Activated T-cell treated with anti-CD3 and anti-CD28 coated beads, Interleukin-2, amount 50 U/mL, for 72 hours (primary cell): ENCODE results near the gene IHH. TPM values are rescaled to one million over a fixed set of nuclear protein-coding genes. Genes with fewer than 3 reads are reported as not detected.

Experiments used
- ATAC-seq, 2 donors: fragments of 150-1000 bp; cut with Tn5 transposase; replicated peaks in 1 of 2; 2 replicates each; pipeline ENCODE4 v1.10.0; 2021; ENCODE audit warnings: moderate library complexity in 2 of 2, mild to moderate bottlenecking in 1 of 2
- DNase-seq, 2 donors: peaks; one replicate each; pipeline ENCODE4 v3.0.0; 2021 to 2022; ENCODE audit warnings: mixed read lengths in 1 of 2
- H3K27ac Mint-ChIP-seq: one replicate; pipeline ENCODE4 v1.8.0; 2022; ENCODE audit warnings: mild to moderate bottlenecking, moderate library complexity, mixed read lengths
- H3K27me3 Mint-ChIP-seq: one replicate; pipeline ENCODE4 v1.8.0; 2022; ENCODE audit warnings: low read depth, mixed read lengths
- H3K36me3 Mint-ChIP-seq, 2 donors: one replicate each; pipeline ENCODE4 v1.8.0; 2022; ENCODE audit warnings: mixed read lengths in 2 of 2, mild to moderate bottlenecking in 1 of 2; ENCODE audit not compliant: insufficient read depth in 2 of 2
- H3K4me1 Mint-ChIP-seq: one replicate; pipeline ENCODE4 v1.8.0; 2022; ENCODE audit warnings: low read depth, mixed read lengths
- H3K4me3 Mint-ChIP-seq, 2 donors: one replicate each; pipeline ENCODE4 v1.8.0; 2022; ENCODE audit warnings: mild to moderate bottlenecking in 2 of 2, mixed read lengths in 2 of 2, moderate library complexity in 2 of 2
- H3K9me3 Mint-ChIP-seq, 2 donors: one replicate each; pipeline ENCODE4 v1.8.0; 2022; ENCODE audit warnings: mixed read lengths in 2 of 2
- total RNA-seq, 2 donors: library from RNA; stranded (reverse); gene quantifications; one replicate each; pipeline ENCODE4 v1.2.3, GENCODE V29; 2022

IHH gene
- total RNA-seq, 2 donors from 2014 or later: 0.12 to 0.14 TPM

GRCh38 chr2:219062081-219062480, 1.4 kb upstream of the IHH start:
- Mint-ChIP-seq H3K27ac (peak overlapping the region; percentile 12), H3K9me3 (no peaks in the 10 kb centered on the region), H3K27me3 (peaks cover 66% of the 10 kb centered on the region), H3K36me3 (no peaks in the 10 kb centered on the region), H3K4me1 (peaks cover 18% of the 10 kb centered on the region), H3K4me3 (no peak overlapping the region)
- no peak for DNase-seq
- no peak for ATAC-seq

- H3K4me1 Mint-ChIP-seq: peaks cover 18% of the 10 kb centered on the region
- ATAC-seq (no peak), DNase-seq (peak; percentile 11 to 24)
- H3K36me3 Mint-ChIP-seq: no peaks in the 10 kb centered on the region
- H3K27me3 Mint-ChIP-seq: peaks cover 75% of the 10 kb centered on the region
- H3K9me3 Mint-ChIP-seq: no peaks in the 10 kb centered on the region
- peak overlapping the region; percentile 71 to 78 for H3K4me3 Mint-ChIP-seq
- H3K27ac Mint-ChIP-seq: no peak overlapping the region
Measured at GRCh38 chr2:219059725-219060682, 717 bp downstream of the IHH start.

GRCh38 chr2:219059375-219059724, 1.4 kb downstream of the IHH start:
- ATAC-seq (no peak), DNase-seq (no peak)
- Mint-ChIP-seq H3K4me3 (peak overlapping the region; percentile 71 to 78), H3K27ac (no peak overlapping the region), H3K4me1 (peaks cover 18% of the 10 kb centered on the region), H3K27me3 (peaks cover 69% of the 10 kb centered on the region), H3K9me3 (no peaks in the 10 kb centered on the region), H3K36me3 (no peaks in the 10 kb centered on the region)

- Mint-ChIP-seq H3K4me3 (peak overlapping the region; percentile 77 to 84), H3K4me1 (peaks cover 18% of the 10 kb centered on the region), H3K27me3 (peaks cover 69% of the 10 kb centered on the region), H3K36me3 (no peaks in the 10 kb centered on the region), H3K9me3 (no peaks in the 10 kb centered on the region), H3K27ac (no peak overlapping the region)
- DNase-seq (peak in 1 of 2 donors; percentile 7), ATAC-seq (peak in 1 of 2 donors; percentile 5)
Measured at GRCh38 chr2:219058541-219059374, 2.0 kb downstream of the IHH start.

- Mint-ChIP-seq H3K9me3 (no peaks in the 10 kb centered on the region), H3K4me1 (peaks cover 18% of the 10 kb centered on the region), H3K27me3 (peaks cover 66% of the 10 kb centered on the region), H3K4me3 (peak overlapping the region; percentile 77 to 84), H3K36me3 (no peaks in the 10 kb centered on the region), H3K27ac (no peak overlapping the region)
- ATAC-seq (peak; percentile 92 to 93), DNase-seq (peak; percentile 87 to 88)
Measured at GRCh38 chr2:219057709-219058540, 2.8 kb downstream of the IHH start.

GRCh38 chr2:219056896-219057708, 3.6 kb downstream of the IHH start:
- peaks cover 18% of the 10 kb centered on the region for H3K4me1 Mint-ChIP-seq
- DNase-seq (no peak), ATAC-seq (no peak)
- no peak overlapping the region for H3K27ac Mint-ChIP-seq
- H3K27me3 Mint-ChIP-seq: peaks cover 58% of the 10 kb centered on the region
- peak overlapping the region; percentile 77 to 84 for H3K4me3 Mint-ChIP-seq
- no peaks in the 10 kb centered on the region for H3K9me3 Mint-ChIP-seq
- H3K36me3 Mint-ChIP-seq: no peaks in the 10 kb centered on the region

- H3K36me3 Mint-ChIP-seq: no peaks in the 10 kb centered on the region
- peaks cover 54% of the 10 kb centered on the region for H3K27me3 Mint-ChIP-seq
- H3K4me1 Mint-ChIP-seq: peaks cover 18% of the 10 kb centered on the region
- DNase-seq: no peak
- ATAC-seq: no peak
- H3K9me3 Mint-ChIP-seq: no peaks in the 10 kb centered on the region
- no peak overlapping the region for H3K4me3 Mint-ChIP-seq
- no peak overlapping the region for H3K27ac Mint-ChIP-seq
Measured at GRCh38 chr2:219056176-219056895, 4.4 kb downstream of the IHH start.

- Mint-ChIP-seq H3K4me1 (peaks cover 18% of the 10 kb centered on the region), H3K27me3 (peaks cover 62% of the 10 kb centered on the region), H3K9me3 (no peaks in the 10 kb centered on the region), H3K27ac (no peak overlapping the region), H3K4me3 (no peak overlapping the region), H3K36me3 (no peaks in the 10 kb centered on the region)
- DNase-seq (no peak), ATAC-seq (no peak)
Measured at GRCh38 chr2:219054956-219055903, 5.5 kb downstream of the IHH start.

- no peak overlapping the region for H3K4me3 Mint-ChIP-seq
- ATAC-seq (no peak), DNase-seq (no peak)
- no peaks in the 10 kb centered on the region for H3K36me3 Mint-ChIP-seq
- no peaks in the 10 kb centered on the region for H3K4me1 Mint-ChIP-seq
- peaks cover 72% of the 10 kb centered on the region for H3K27me3 Mint-ChIP-seq
- no peaks in the 10 kb centered on the region for H3K9me3 Mint-ChIP-seq
- H3K27ac Mint-ChIP-seq: no peak overlapping the region
Measured at GRCh38 chr2:219049282-219049681, 11.4 kb downstream of the IHH start.

GRCh38 chr2:219045937-219046550, 14.7 kb downstream of the IHH start:
- peak in 1 of 2 donors; percentile 25 for DNase-seq
- Mint-ChIP-seq H3K27ac (no peak overlapping the region), H3K9me3 (no peaks in the 10 kb centered on the region), H3K4me3 (no peak overlapping the region), H3K36me3 (no peaks in the 10 kb centered on the region), H3K27me3 (peaks cover 72% of the 10 kb centered on the region), H3K4me1 (peaks cover 9% of the 10 kb centered on the region)
- ATAC-seq: no peak
